GM12872 (cell line): ENCODE results near the gene PACC1.

ENCODE experiments used
- TF ChIP-seq, protein P1 (sequence below): IDR thresholded peaks from 3 replicates; pipeline ENCODE4 v1.5.1; 2011; ENCODE audit warnings: low read depth, mild to moderate bottlenecking, low read length, moderate library complexity; ENCODE audit not compliant: insufficient read depth

The PACC1 gene

DNA sequence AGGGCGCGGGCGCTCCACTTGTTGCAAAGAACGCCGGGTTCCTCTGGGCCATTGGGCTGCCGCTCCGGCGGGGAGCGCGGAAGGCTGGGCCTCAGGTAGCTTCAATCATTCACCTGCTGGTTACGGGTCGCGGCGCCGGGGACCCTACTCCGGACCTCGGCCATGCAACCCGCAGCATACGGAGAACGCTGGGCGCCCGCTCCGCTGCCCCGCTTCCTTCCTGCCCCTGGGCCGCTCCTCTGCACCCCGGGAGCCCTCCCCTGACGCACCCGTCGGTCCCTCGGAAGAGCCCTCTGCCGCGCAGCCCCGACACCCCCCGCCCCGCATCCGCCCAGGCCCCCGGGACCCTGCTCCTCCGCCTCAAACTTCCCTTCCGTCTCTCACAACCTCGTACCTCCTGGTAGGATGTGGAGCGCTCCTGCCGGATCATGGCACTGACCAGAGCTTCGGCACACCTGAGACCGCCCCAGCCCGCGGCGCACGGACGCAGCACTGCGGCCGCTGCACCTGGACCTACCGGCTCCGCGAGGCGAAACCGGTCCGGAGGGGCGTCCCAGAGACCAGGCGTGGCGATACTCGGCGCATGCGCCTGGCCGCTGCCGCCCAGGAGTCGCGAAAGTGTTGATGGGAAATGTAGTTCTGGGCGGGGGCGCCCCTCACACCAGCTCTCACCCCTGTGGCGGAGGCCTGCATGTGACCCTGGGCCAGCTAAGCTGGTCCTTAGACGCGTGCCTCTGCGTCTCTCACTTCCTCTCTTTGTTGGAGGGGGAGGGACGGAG, at the start of gene PACC1:
Gene PACC1, minus strand, starts transcription at position 559 of the 779 bp plus-strand sequence. Its CDS starts 129 bp downstream, at position 430.
- TF ChIP-seq, protein P1, sequence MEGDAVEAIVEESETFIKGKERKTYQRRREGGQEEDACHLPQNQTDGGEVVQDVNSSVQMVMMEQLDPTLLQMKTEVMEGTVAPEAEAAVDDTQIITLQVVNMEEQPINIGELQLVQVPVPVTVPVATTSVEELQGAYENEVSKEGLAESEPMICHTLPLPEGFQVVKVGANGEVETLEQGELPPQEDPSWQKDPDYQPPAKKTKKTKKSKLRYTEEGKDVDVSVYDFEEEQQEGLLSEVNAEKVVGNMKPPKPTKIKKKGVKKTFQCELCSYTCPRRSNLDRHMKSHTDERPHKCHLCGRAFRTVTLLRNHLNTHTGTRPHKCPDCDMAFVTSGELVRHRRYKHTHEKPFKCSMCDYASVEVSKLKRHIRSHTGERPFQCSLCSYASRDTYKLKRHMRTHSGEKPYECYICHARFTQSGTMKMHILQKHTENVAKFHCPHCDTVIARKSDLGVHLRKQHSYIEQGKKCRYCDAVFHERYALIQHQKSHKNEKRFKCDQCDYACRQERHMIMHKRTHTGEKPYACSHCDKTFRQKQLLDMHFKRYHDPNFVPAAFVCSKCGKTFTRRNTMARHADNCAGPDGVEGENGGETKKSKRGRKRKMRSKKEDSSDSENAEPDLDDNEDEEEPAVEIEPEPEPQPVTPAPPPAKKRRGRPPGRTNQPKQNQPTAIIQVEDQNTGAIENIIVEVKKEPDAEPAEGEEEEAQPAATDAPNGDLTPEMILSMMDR: no peak; the same call in 2 of the 3 replicates

DNA sequence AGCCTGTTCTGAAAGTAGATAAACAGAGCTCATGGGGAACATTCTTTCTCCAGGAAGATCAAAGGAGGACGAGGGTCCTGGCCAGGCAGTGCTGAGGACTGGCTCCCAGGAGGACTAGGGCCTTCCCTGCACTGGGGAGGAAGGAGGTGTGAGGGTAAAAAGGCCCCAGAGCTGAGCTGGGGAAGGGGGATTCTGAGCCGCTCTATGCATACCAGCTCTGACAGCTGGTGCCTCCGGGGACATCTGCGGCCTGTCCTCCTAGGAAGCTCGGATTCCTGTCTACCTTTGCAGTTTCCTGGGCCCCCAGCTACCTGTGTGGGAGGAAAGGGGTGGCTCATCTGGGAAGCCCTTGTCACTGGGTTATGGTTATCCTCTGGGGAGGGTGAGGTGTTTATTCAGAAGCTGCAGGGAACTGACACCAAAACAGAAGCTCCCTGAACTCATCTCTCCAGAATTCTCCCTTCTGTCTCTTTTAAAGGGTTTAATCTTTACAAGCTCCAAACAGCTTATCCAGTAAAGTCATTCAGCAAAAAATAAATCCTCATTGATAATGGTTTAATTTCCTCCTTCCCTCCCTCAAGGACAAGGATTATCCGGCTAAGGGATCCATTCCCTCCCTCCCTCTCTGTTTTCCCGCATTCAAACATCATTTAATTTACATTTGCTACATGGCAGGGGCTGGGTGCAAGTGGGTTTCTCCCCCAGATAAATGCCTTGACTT, 49.0 kb upstream of the PACC1 start:
- TF ChIP-seq, protein P1: no peak

DNA sequence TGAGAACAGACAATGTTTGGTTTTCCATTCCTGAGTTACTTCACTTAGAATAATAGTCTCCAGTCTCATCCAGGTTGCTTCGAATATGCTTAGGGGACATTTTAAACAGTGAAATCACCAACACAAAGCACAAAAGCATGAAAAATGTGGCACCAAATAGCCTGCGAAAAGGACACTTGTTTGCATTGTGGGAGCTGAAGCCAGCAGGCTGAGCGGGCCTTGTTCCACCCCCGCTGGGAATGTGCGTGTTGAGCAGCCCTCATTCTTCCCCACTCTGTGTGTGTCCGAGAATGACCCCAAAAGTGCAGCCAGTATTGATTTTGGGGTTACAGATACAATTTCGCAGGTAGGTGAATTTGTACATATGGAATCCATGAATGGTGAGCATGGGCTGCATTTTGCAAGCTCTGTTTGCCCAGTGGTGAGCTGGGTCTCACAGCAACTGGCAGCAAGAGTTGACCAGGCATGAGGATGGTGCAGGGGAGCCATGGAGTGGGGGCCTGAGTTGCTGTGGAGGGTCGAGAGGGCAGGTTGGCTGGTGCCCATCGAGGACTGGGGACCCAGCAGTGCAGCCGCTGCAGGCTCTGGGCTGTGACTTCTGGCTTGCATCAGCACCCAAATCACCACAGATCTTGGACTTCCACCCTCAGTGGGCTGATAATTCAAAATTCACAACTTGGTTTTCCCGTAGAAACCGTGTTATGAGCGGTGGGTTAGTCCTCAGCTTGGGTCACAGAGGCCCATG, 47.4 kb upstream of the PACC1 start:
- TF ChIP-seq, protein P1: no peak

DNA sequence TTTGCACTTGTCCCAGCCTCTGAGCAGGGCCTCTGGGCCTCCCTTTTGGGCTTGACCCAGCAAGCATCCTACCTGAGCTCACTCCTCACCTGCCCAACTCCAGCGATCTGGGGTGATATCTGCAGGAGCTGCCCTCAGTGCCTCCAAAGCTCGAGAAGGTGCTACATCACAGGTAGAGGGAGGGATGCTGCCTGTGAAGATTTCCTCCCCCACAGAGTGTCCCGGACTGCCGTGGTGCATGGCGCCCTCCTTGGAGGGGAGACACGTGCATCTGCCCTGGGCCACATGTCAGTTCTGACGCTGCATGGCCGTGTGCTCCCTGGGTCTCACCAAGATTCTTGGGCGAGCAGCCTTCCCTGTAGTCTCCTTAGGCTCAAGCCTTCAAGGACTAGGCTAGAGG, 45.7 kb upstream of the PACC1 start:
- TF ChIP-seq, protein P1: no peak

DNA sequence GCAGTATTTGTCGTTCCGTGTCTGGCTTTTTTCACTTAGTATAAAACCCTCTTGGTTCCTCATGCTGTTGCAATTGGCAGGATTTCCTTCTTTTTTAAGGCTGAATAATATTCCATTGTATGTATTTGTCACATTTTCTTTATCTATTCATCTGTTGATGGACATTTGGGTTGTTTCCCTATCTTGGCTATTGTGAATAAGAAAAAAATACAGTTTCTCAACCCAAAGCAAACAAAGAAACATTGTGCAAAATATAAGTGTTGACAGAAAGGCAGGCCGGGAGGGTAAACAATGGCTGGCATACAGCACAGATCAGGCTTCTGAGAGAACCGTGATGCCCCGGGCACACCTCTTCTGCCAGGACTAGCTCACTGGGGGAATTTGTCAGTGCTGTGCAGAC, 45.0 kb upstream of the PACC1 start:
- TF ChIP-seq, protein P1: no peak

DNA sequence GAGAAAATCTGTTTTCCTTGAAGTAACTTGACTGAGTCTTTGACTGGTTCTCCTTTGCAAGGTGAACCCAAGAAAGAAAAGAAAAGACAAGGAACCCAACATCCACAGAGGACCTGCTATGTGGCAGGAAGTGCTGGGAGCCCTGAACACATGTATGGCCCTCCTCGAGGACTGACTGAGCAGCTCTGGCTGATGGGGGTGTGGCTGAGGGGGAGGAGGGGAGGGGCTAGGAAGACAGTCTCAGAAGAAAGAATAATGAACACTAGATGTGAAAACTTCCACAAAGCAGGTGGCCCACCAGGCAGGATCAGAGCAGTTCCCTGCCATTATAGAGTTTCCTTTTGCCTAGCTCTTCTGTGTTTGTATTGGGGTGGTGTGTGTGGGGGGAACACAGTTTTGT, 44.1 kb upstream of the PACC1 start:
- TF ChIP-seq, protein P1: no peak

DNA sequence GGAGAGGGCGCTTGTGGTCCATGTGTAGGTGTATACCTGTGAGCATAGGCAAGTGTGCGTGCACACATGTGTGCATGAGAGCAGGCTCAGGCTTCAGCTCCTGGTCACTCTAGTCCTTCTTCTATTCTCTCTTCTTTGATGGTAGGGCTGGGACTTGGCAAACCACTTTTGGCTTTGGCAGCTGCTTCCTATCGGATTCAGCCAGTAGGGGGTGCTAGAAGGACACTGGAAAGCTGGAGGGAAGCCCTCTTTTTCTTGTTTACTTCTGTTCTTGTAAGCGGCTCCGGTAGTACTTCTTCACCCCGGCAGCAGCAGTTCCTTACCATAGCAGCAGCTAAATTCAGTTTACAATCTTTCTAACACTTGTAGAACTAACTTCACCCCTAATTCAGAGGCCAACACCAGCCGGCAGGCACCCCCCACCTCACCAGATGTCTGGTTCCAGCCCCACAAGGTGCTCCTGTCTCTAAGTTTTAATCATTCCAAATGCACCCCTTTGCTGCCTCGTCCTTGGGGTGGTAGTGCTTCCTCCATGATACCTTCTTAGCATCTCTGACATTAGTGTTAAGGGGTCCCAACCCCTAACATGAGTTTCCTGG, 43.2 kb upstream of the PACC1 start:
- TF ChIP-seq, protein P1: peak; percentile 79
